ENCODE measurements around the gene FERMT2.

- TF ChIP-seq, protein P1, sequence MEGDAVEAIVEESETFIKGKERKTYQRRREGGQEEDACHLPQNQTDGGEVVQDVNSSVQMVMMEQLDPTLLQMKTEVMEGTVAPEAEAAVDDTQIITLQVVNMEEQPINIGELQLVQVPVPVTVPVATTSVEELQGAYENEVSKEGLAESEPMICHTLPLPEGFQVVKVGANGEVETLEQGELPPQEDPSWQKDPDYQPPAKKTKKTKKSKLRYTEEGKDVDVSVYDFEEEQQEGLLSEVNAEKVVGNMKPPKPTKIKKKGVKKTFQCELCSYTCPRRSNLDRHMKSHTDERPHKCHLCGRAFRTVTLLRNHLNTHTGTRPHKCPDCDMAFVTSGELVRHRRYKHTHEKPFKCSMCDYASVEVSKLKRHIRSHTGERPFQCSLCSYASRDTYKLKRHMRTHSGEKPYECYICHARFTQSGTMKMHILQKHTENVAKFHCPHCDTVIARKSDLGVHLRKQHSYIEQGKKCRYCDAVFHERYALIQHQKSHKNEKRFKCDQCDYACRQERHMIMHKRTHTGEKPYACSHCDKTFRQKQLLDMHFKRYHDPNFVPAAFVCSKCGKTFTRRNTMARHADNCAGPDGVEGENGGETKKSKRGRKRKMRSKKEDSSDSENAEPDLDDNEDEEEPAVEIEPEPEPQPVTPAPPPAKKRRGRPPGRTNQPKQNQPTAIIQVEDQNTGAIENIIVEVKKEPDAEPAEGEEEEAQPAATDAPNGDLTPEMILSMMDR (IDR thresholded peaks at IDR 0.05): no peak
- no peak for TF ChIP-seq POLR2A (IDR thresholded peaks at IDR 0.05)
These were observed 2.0 kb downstream of the FERMT2 start for GRCh38 chr14:52948836-52949235.
